HG03280 (cell line): ENCODE measurements around the gene CTXN3.

ENCODE experiments used
- ATAC-seq: cut with Tn5 transposase; IDR thresholded peaks from one replicate; pipeline ENCODE4 v1.9.1; 2021; ENCODE audit warnings: mild to moderate bottlenecking, moderate library complexity; ENCODE audit not compliant: unreplicated experiment

Gene CTXN3

GRCh38 chr5:127649018-127649439, at the start of gene CTXN3:
Gene CTXN3 (plus strand): TSS chr5:127649082. CDS start chr5:127657522, 8,440 bp downstream.
- no peak for ATAC-seq

- ATAC-seq = no peak
These were observed 49.6 kb upstream of the CTXN3 start for GRCh38 chr5:127599320-127599719.

GRCh38 chr5:127599847-127600246, 49.0 kb upstream of the CTXN3 start:
- no peak for ATAC-seq

- ATAC-seq = no peak
These were observed 47.8 kb upstream of the CTXN3 start for GRCh38 chr5:127601111-127601510.

GRCh38 chr5:127601601-127602000, 47.3 kb upstream of the CTXN3 start:
- ATAC-seq = no peak

GRCh38 chr5:127602481-127602880, 46.4 kb upstream of the CTXN3 start:
- ATAC-seq = no peak

GRCh38 chr5:127602896-127603844, 45.7 kb upstream of the CTXN3 start:
- no peak for ATAC-seq

- ATAC-seq = no peak
These were observed 40.7 kb upstream of the CTXN3 start for GRCh38 chr5:127608077-127608660.

GRCh38 chr5:127609011-127609410, 39.9 kb upstream of the CTXN3 start:
- ATAC-seq = no peak

- no peak for ATAC-seq
These were observed 38.9 kb upstream of the CTXN3 start for GRCh38 chr5:127609957-127610356.

GRCh38 chr5:127612441-127613141, 36.3 kb upstream of the CTXN3 start:
- ATAC-seq = no peak

- no peak for ATAC-seq
These were observed 33.0 kb upstream of the CTXN3 start for GRCh38 chr5:127615916-127616315.

GRCh38 chr5:127619908-127620479, 28.9 kb upstream of the CTXN3 start:
- no peak for ATAC-seq

- ATAC-seq = no peak
These were observed 27.1 kb upstream of the CTXN3 start for GRCh38 chr5:127621601-127622325.

GRCh38 chr5:127634007-127634406, 14.9 kb upstream of the CTXN3 start:
- ATAC-seq = no peak

GRCh38 chr5:127639828-127640227, 9.1 kb upstream of the CTXN3 start:
- no peak for ATAC-seq

GRCh38 chr5:127642949-127643348, 5.9 kb upstream of the CTXN3 start:
- ATAC-seq = no peak

- ATAC-seq = no peak
These were observed 5.3 kb upstream of the CTXN3 start for GRCh38 chr5:127643607-127644006.

- ATAC-seq = no peak
These were observed 3.6 kb upstream of the CTXN3 start for GRCh38 chr5:127645300-127645726.

- no peak for ATAC-seq
These were observed 1.4 kb upstream of the CTXN3 start for GRCh38 chr5:127647361-127647958.
